ELF-1 (cell line): ENCODE results near the gene SMARCD1.
"Not testable (repeated sequence)": the region's sequence is repeated elsewhere in the genome, so short reads cannot be mapped to it uniquely, and the experiment has no call there.

ENCODE experiments used
- DNase-seq: peaks from one replicate; pipeline ENCODE4 v3.0.0-alpha.2; 2016; ENCODE audit warnings: low read depth, low spot score

Gene SMARCD1

DNA sequence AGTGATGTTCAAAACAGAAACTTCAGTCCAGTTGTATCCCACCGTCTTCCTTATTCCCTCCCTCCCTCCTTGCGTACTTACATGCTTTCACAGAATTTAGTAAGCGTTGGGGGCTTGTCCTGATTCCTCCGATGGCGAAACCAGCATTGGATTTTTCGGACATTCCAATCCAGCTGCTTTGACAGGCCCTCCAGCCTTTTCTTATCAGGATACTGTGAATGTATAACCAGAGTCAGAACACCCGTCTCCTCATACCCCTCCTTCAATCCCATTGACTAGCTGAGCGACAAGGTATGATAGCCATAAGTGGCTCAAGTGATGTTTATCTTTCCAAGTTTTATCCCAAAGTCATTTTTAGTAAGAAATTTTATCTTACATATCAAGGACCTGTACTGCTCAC, 57.9 kb downstream of the SMARCD1 start:
- DNase-seq, result no peak

DNA sequence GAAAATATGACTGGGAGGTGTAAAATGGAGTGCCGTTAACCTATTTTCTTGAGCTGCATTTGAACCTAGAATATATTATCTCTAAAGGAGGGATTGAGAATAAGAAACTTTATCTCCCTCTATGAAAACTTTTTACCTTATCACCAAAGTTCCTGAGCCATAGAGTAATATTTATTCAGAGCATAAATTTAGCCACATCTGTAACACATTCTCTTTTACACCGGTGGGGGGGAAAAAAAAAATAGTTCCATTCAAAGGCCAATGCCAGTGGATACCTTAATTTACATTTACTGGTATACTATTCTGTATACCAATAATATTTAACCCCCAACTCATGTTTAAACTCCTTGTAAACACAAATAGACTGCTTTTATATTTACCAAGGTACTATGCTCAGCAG, 60.3 kb downstream of the SMARCD1 start:
- no peak for DNase-seq

GRCh38 chr12:50147281-50147680, 62.1 kb downstream of the SMARCD1 start:
- no peak for DNase-seq

DNA sequence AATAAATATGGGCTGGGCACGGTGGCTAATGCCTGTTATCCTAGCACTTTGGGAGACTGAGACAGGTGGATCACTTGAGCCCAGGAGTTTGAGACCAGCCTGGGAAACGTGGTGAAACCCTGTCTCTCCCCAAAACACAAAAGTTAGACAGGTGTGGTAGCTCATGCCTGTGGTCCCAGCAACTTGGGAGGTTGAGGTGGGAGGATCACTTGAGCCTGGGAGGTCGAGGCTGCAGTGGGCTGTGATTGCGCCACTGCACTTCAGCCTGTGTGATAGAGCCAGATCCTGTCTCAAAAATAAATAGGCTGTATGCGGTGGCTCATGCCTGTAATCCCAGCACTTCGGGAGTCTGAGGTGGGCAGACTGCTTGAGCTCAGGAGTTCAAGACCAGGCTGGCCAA, 62.9 kb downstream of the SMARCD1 start:
- DNase-seq, result not testable (repeated sequence)

- no peak for DNase-seq
Observed at GRCh38 chr12:50149311-50149710, 64.2 kb downstream of the SMARCD1 start.
